Type B pancreatic cell (in vitro differentiated cells): ENCODE data around the gene TGFBR1. TPM values are rescaled to one million over a fixed set of nuclear protein-coding genes. Genes with fewer than 3 reads are reported as not detected.

Experiments used
- DNase-seq: peaks from one replicate; pipeline ENCODE4 v3.0.0; 2021; ENCODE audit warnings: mixed read lengths; ENCODE audit not compliant: unreplicated experiment; ENCODE audit errors: extremely low spot score
- H3K27ac Mint-ChIP-seq: 2 replicates; pipeline ENCODE4 v1.8.0; 2021; ENCODE audit warnings: mild to moderate bottlenecking, mixed read lengths
- H3K27me3 Mint-ChIP-seq: 2 replicates; pipeline ENCODE4 v1.8.0; 2021; ENCODE audit warnings: mixed read lengths
- H3K36me3 Mint-ChIP-seq: 2 replicates; pipeline ENCODE4 v1.8.0; 2021; ENCODE audit warnings: mixed read lengths
- H3K4me1 Mint-ChIP-seq: one replicate; pipeline ENCODE4 v1.8.0; 2021; ENCODE audit warnings: mixed read lengths; ENCODE audit not compliant: unreplicated experiment
- H3K4me3 Mint-ChIP-seq: 2 replicates; pipeline ENCODE4 v1.8.0; 2021; ENCODE audit warnings: mild to moderate bottlenecking, mixed read lengths
- H3K9me3 Mint-ChIP-seq: 2 replicates; pipeline ENCODE4 v1.8.0; 2021; ENCODE audit warnings: mixed read lengths
- total RNA-seq: library from RNA; stranded (reverse); gene quantifications from 2 replicates; pipeline ENCODE4 v1.2.1, GENCODE V29; 2021; ENCODE audit warnings: low replicate concordance
- TF ChIP-seq, protein P1 (sequence below): fragments of 200-600 bp; sonication (generic); conservative IDR thresholded peaks from 2 replicates; pipeline ENCODE4 v1.5.0; 2021; ENCODE audit warnings: antibody characterized with exemption, mild to moderate bottlenecking

TGFBR1 gene
- total RNA-seq, 1 donor from 2014 or later: 88.1 TPM

DNA sequence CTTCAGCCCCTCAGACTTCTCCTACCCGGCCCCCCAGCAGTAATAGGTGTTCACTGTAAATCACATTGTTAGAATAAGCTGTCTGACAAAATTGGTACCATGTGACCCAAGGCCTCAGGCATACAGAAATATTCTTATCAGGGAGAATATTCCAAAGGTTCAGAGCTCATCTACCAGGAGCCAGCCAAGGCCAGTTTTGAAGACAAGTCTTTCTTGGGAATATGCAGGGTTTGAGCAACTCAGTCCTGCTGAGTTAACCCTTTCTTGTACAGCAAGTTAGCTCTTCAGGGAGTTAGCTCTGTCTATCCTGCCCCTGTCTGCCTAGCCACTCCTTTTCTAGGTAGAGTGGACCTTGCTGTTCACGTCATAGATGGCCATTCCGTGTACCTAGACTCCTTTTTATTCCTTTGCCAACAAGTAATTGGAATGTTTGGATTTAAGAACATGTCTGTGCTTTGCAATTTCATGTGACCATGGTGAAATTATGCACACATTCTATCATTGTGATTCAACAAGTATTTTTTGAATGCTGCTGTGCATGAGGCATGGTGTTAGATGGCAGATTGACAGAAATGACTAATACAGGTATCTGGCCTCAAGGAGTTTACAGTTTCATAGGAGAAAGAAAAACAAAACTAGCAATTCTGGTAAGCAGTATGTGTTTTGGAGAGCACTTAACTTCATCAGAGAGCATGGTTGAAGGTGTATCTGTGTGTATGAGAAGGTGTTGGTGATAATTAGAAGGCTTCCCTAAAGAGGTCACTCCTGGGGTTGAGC, 22.6 kb downstream of the TGFBR1 start:
- Mint-ChIP-seq H3K4me1 (peaks cover 13% of the 10 kb centered on the region), H3K27ac (no peak overlapping the region), H3K36me3 (peaks cover 17% of the 10 kb centered on the region), H3K9me3 (peaks cover 5% of the 10 kb centered on the region), H3K4me3 (no peak overlapping the region), H3K27me3 (no peaks in the 10 kb centered on the region)
- no peak for DNase-seq
- TF ChIP-seq, protein P1, sequence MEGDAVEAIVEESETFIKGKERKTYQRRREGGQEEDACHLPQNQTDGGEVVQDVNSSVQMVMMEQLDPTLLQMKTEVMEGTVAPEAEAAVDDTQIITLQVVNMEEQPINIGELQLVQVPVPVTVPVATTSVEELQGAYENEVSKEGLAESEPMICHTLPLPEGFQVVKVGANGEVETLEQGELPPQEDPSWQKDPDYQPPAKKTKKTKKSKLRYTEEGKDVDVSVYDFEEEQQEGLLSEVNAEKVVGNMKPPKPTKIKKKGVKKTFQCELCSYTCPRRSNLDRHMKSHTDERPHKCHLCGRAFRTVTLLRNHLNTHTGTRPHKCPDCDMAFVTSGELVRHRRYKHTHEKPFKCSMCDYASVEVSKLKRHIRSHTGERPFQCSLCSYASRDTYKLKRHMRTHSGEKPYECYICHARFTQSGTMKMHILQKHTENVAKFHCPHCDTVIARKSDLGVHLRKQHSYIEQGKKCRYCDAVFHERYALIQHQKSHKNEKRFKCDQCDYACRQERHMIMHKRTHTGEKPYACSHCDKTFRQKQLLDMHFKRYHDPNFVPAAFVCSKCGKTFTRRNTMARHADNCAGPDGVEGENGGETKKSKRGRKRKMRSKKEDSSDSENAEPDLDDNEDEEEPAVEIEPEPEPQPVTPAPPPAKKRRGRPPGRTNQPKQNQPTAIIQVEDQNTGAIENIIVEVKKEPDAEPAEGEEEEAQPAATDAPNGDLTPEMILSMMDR: no peak

DNA sequence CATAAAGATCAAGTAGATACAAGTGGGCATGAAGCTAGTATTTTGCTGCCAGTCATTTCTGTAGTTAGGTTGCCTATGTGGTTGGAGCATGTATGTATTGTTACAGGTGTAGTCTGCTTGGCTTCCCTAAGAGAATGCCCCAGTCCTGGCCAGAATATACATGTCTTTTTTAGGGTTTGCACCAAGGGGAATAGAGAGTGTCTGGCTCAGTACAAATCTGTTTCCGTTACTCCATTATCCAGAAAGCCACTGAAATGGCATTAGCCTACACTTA, 23.2 kb downstream of the TGFBR1 start:
- H3K4me3 Mint-ChIP-seq: no peak overlapping the region
- H3K36me3 Mint-ChIP-seq: peaks cover 22% of the 10 kb centered on the region
- H3K9me3 Mint-ChIP-seq: peaks cover 5% of the 10 kb centered on the region
- no peak for DNase-seq
- peaks cover 13% of the 10 kb centered on the region for H3K4me1 Mint-ChIP-seq
- H3K27ac Mint-ChIP-seq: no peak overlapping the region
- TF ChIP-seq, protein P1: no peak
- H3K27me3 Mint-ChIP-seq: no peaks in the 10 kb centered on the region

DNA sequence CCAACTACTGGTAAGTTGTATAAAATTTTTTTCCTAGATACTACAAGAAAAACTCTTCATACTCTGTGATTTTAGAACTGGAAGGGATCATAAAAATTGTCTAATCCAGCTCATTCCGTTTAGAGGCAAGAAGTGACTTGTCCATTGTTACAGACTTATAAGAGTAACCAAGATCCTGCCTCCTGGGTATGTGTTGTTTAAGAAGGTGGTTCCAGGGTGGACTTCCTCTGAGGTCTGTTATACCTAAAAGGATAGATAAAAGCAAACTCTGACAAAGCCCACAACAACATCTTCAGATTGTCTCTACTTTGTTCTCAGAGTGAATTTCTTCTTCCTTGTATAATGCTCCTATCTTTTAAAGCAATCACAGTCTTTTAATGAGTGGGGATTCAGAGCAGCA, 24.2 kb downstream of the TGFBR1 start:
- Mint-ChIP-seq H3K27ac (no peak overlapping the region), H3K4me3 (no peak overlapping the region), H3K27me3 (no peaks in the 10 kb centered on the region), H3K36me3 (peaks cover 22% of the 10 kb centered on the region), H3K4me1 (peaks cover 13% of the 10 kb centered on the region), H3K9me3 (peaks cover 5% of the 10 kb centered on the region)
- no peak for DNase-seq
- TF ChIP-seq, protein P1: no peak

DNA sequence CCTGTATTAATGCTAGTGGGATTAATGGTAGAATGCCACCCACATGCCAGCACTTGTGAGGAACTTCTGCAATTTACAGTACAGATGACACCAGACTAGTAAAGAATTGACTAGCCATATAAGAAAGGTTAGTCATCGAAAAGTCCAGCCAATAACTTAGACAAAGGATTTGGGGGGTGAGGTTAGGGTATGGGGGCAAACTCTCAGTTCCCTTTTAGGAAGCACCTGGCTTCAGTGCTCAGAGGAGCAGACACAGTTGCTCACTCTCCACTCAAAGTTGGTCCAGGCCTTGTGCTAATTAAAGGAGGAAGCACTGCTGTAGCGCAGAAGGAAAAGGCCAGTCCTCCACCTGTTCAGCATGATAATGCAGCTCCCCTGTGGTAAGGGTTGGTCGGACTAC, 25.2 kb downstream of the TGFBR1 start:
- H3K36me3 Mint-ChIP-seq: peaks cover 26% of the 10 kb centered on the region

DNA sequence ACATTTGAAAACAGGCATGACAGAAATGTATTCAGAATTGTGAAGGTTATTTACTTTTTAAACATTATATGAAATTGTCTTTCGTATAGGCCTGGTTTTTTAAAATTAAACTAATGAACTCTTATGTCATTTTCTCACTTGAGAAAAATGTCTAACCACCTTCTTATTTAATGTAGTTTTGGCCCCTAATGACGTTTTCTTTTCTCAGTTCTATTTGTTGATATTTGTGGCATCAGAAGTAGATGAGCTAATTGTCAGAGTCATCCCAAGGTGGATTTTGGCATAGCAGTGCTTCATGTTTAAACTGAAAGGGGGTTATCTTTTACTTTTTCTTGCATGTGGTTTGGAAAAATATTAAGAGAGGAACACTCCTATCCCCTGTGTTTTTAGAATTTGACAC, 28.2 kb downstream of the TGFBR1 start:
- no peak overlapping the region for H3K27ac Mint-ChIP-seq
- H3K36me3 Mint-ChIP-seq: peaks cover 27% of the 10 kb centered on the region
- no peaks in the 10 kb centered on the region for H3K9me3 Mint-ChIP-seq
- TF ChIP-seq, protein P1: no peak
- peaks cover 7% of the 10 kb centered on the region for H3K4me1 Mint-ChIP-seq
- no peak for DNase-seq
- no peaks in the 10 kb centered on the region for H3K27me3 Mint-ChIP-seq
- H3K4me3 Mint-ChIP-seq: no peak overlapping the region

More for the DNA sequence above, 25.2 kb downstream of the TGFBR1 start:
- H3K9me3 Mint-ChIP-seq: peaks cover 5% of the 10 kb centered on the region
- no peaks in the 10 kb centered on the region for H3K27me3 Mint-ChIP-seq
- H3K4me3 Mint-ChIP-seq: no peak overlapping the region
- no peak for DNase-seq
- TF ChIP-seq, protein P1: no peak
- H3K4me1 Mint-ChIP-seq: peaks cover 13% of the 10 kb centered on the region
- no peak overlapping the region for H3K27ac Mint-ChIP-seq
